NCI-H1417 (cell line): ENCODE results near the gene CHRNA1.

Experiments used
- DNase-seq, 3 experiments: peaks; one replicate each; lab custom pipeline; 2025; lab: John Stamatoyannopoulos, UW

CHRNA1 gene

GRCh38 chr2:174781996-174782395 is 17.7 kb upstream of the CHRNA1 start:
- DNase-seq, result no peak

GRCh38 chr2:174781298-174781697 is 17.0 kb upstream of the CHRNA1 start:
- no peak for DNase-seq

GRCh38 chr2:174780856-174781255 is 16.6 kb upstream of the CHRNA1 start:
- no peak for DNase-seq

- DNase-seq, result no peak
Measured at GRCh38 chr2:174780191-174780840, 16.0 kb upstream of the CHRNA1 start.

GRCh38 chr2:174779361-174779928 is 15.2 kb upstream of the CHRNA1 start:
- DNase-seq, result peak; percentile 1 to 30 (median 11)

- DNase-seq, result no peak
Measured at GRCh38 chr2:174778085-174778981, 14.1 kb upstream of the CHRNA1 start.

- DNase-seq, result no peak
Measured at GRCh38 chr2:174777347-174778084, 13.2 kb upstream of the CHRNA1 start.

GRCh38 chr2:174776675-174777074 is 12.4 kb upstream of the CHRNA1 start:
- DNase-seq, result no peak

- no peak for DNase-seq
Measured at GRCh38 chr2:174776223-174776622, 12.0 kb upstream of the CHRNA1 start.

GRCh38 chr2:174775571-174775980 is 11.3 kb upstream of the CHRNA1 start:
- DNase-seq, result no peak

GRCh38 chr2:174774886-174775285 is 10.6 kb upstream of the CHRNA1 start:
- peak in 2 of 3 experiments; percentile 6 to 60 for DNase-seq

- DNase-seq, result no peak
Measured at GRCh38 chr2:174773215-174773614, 8.9 kb upstream of the CHRNA1 start.

- DNase-seq, result no peak
Measured at GRCh38 chr2:174772472-174772801, 8.2 kb upstream of the CHRNA1 start.

GRCh38 chr2:174771631-174772471 is 7.6 kb upstream of the CHRNA1 start:
- DNase-seq, result peak; percentile 12 to 52 (median 22)

- no peak for DNase-seq
Measured at GRCh38 chr2:174771136-174771535, 6.9 kb upstream of the CHRNA1 start.

- no peak for DNase-seq
Measured at GRCh38 chr2:174768557-174768956, 4.3 kb upstream of the CHRNA1 start.

GRCh38 chr2:174766271-174766670 is 2.0 kb upstream of the CHRNA1 start:
- DNase-seq, result no peak

- DNase-seq, result no peak
Measured at GRCh38 chr2:174765576-174765975, 1.3 kb upstream of the CHRNA1 start.

- no peak for DNase-seq
Measured at GRCh38 chr2:174763780-174764179, 492 bp downstream of the CHRNA1 start.

- DNase-seq, result no peak
Measured at GRCh38 chr2:174762464-174762863, 1.8 kb downstream of the CHRNA1 start.

- no peak for DNase-seq
Measured at GRCh38 chr2:174761837-174762236, 2.4 kb downstream of the CHRNA1 start.
